ENCODE measurements around the gene APEH. TPM values are rescaled to one million over a fixed set of nuclear protein-coding genes. Genes with fewer than 3 reads are reported as not detected.
"Not testable (repeated sequence)": the region's sequence is repeated elsewhere in the genome, so short reads cannot be mapped to it uniquely, and the experiment has no call there.

APEH gene
- total and polyA plus RNA-seq, 2 donors (not counting 1 experiment from before 2014, with no cell fraction given), result 79.4 to 96.2 TPM

GRCh38 chr3:49688338-49689045, 14.3 kb downstream of the APEH start:
- CTCF ChIA-PET; H4K20me1 ChIP-seq (ENCODE audit: control insufficient read depth, insufficient read depth, low read length, poor library complexity, severe bottlenecking); H3K36me3 ChIP-seq (replicated peaks in 1 of 2; ENCODE audit: control extremely low read depth in 1 of 2, control insufficient read depth in 1 of 2, extremely low read depth in 1 of 2, insufficient read depth in 2 of 2, low read length in 1 of 2); ATAC-seq (ENCODE audit: low read depth); H3K9me3 Mint-ChIP-seq (ENCODE audit: insufficient read depth); H3K9me3 ChIP-seq (ENCODE audit: control extremely low read depth in 1 of 3, control insufficient read depth in 2 of 3, insufficient read depth in 1 of 3, low read length in 2 of 3); H3K27me3 Mint-ChIP-seq: not testable (repeated sequence)
- Mint-ChIP-seq H3K4me1 (peaks cover 40% of the 10 kb centered on the region), H3K27ac (peak overlapping the region; percentile 95), H3K4me3 (peak overlapping the region; percentile 97)
- peaks cover 23% of the 10 kb centered on the region for H3K79me2 ChIP-seq (ENCODE audit: control insufficient read depth, insufficient read depth, low read length)
- peak overlapping the region; percentile 54 to 78 for H3K27ac ChIP-seq (ENCODE audit: low read length in 2 of 2)
- intact Hi-C loops (cut with micrococcal nuclease), result loop anchor here (1.0 kb wide), 1 partner anchor 14 kb away; the partner anchor contains the start of gene APEH
- H3K4me2 ChIP-seq (replicated peaks; ENCODE audit: low read depth, low read length, poor library complexity, severe bottlenecking), result peak overlapping the region; percentile 83
- H3K4me3 ChIP-seq (ENCODE audit: control extremely low read depth in 1 of 5, extremely low read depth in 1 of 5, insufficient read depth in 1 of 5, low read depth in 2 of 5, low read length in 4 of 5), result peak overlapping the region in 4 of 5 experiments; percentile 88 to 99 (median 93)
- peaks cover 0 to 13% (median 0%) of the 10 kb centered on the region in 4 experiments for H3K27me3 ChIP-seq (replicated peaks in 1 of 4; ENCODE audit: control extremely low read depth in 1 of 4, control insufficient read depth in 3 of 4, insufficient read depth in 4 of 4, low read length in 3 of 4)
- H3K4me1 ChIP-seq (ENCODE audit: control insufficient read depth in 2 of 2, insufficient read depth in 2 of 2, low read length in 2 of 2), result peaks cover 16 to 38% of the 10 kb centered on the region in 2 donors
- H2AFZ ChIP-seq (ENCODE audit: insufficient read depth, low read depth, low read length, poor library complexity, severe bottlenecking), result peak overlapping the region; percentile 82
- WGBS (ENCODE audit: insufficient coverage), result 92% methylated on average over 2 of the region's 7 CpGs
- DNase-seq, result peak; percentile 47
- POLR2A ChIA-PET, result interaction anchor here (0.9 kb wide), 1 partner anchor 258 kb away, joined by 6 read pairs; no protein-coding TSS in a partner anchor
- H3K9ac ChIP-seq (ENCODE audit: low read length), result peak overlapping the region; percentile 97

GRCh38 chr3:49689046-49689907, 15.1 kb downstream of the APEH start, which contains the start of the genes MST1 and RNF123:
MST1 (minus strand) TSS chr3:49689474; CDS start chr3:49688691, 783 bp downstream.
RNF123 (plus strand) TSS chr3:49689557; CDS start chr3:49691166, 1,609 bp downstream.
- H3K4me2 ChIP-seq (replicated peaks; ENCODE audit: low read depth, low read length, poor library complexity, severe bottlenecking), result peak within 1 kb of the TSS; percentile 83
- peak within 1 kb of the TSS; percentile 97 for H3K9ac ChIP-seq (ENCODE audit: low read length)
- Mint-ChIP-seq H3K27me3 (peaks cover 3% of the 10 kb centered on the region), H3K4me3 (peak within 1 kb of the TSS; percentile 97), H3K27ac (peak within 1 kb of the TSS; percentile 95), H3K9me3 (ENCODE audit: insufficient read depth) (no peaks in the 10 kb centered on the region), H3K4me1 (peaks cover 43% of the 10 kb centered on the region)
- DNase-seq (peak; percentile 96), ATAC-seq (ENCODE audit: low read depth) (peak; percentile 82)
- H3K79me2 ChIP-seq (ENCODE audit: control insufficient read depth, insufficient read depth, low read length), result peaks cover 23% of the 10 kb centered on the region
- peak within 1 kb of the TSS; percentile 82 for H2AFZ ChIP-seq (ENCODE audit: insufficient read depth, low read depth, low read length, poor library complexity, severe bottlenecking)
- no peaks in the 10 kb centered on the region for H4K20me1 ChIP-seq (ENCODE audit: control insufficient read depth, insufficient read depth, low read length, poor library complexity, severe bottlenecking)
- peak within 1 kb of the TSS; percentile 54 to 78 for H3K27ac ChIP-seq (ENCODE audit: low read length in 2 of 2)
- POLR2A ChIA-PET, result interaction anchor here (0.6 to 0.9 kb wide), 4 partner anchors 16 to 1249 kb away, joined by 3 to 6 read pairs (median 4); partner anchors contain the start of gene MON1A
- peaks cover 0 to 3% of the 10 kb centered on the region in 2 experiments for H3K36me3 ChIP-seq (replicated peaks in 1 of 2; ENCODE audit: control extremely low read depth in 1 of 2, control insufficient read depth in 1 of 2, extremely low read depth in 1 of 2, insufficient read depth in 2 of 2, low read length in 1 of 2)
- CTCF ChIA-PET, result no interaction called here
- intact Hi-C loops (cut with micrococcal nuclease), result loop anchor here (1.0 kb wide), 1 partner anchor 15 kb away; the partner anchor contains the start of gene APEH
- peak within 1 kb of the TSS; percentile 44 to 99 (median 92) for H3K4me3 ChIP-seq (ENCODE audit: control extremely low read depth in 1 of 5, extremely low read depth in 1 of 5, insufficient read depth in 1 of 5, low read depth in 2 of 5, low read length in 4 of 5)
- no peaks in the 10 kb centered on the region for H3K9me3 ChIP-seq (ENCODE audit: control extremely low read depth in 1 of 3, control insufficient read depth in 2 of 3, insufficient read depth in 1 of 3, low read length in 2 of 3)
- TF ChIP-seq EZH2 (IDR thresholded peaks at IDR 0.05; ENCODE audit: borderline replicate concordance, insufficient read depth, low read depth, low read length, poor library complexity, severe bottlenecking) (no peak), CTCF (IDR thresholded peaks at IDR 0.05) (peak; percentile 47)
- H3K4me1 ChIP-seq (ENCODE audit: control insufficient read depth in 2 of 2, insufficient read depth in 2 of 2, low read length in 2 of 2), result peaks cover 16 to 38% of the 10 kb centered on the region in 2 donors
- 2% methylated on average over 57 of the region's 66 CpGs for WGBS (ENCODE audit: insufficient coverage)
- H3K27me3 ChIP-seq (replicated peaks in 1 of 4; ENCODE audit: control extremely low read depth in 1 of 4, control insufficient read depth in 3 of 4, insufficient read depth in 4 of 4, low read length in 3 of 4), result peaks cover 0 to 13% (median 0%) of the 10 kb centered on the region in 4 experiments

All from B cell (primary cell).